ENCODE data around the gene MAP4K3.

GRCh38 chr2:39350658-39351057 is 86.4 kb downstream of the MAP4K3 start:
- no peak for TF ChIP-seq ZNF274 (IDR thresholded peaks at IDR 0.05; ENCODE audit: low read depth, low read length)
- TF ChIP-seq SUZ12 (IDR thresholded peaks at IDR 0.05; ENCODE audit: extremely low read depth, insufficient read depth, insufficient read length) = no peak
- no peak for TF ChIP-seq YY1 (IDR thresholded peaks at IDR 0.05; ENCODE audit: insufficient read depth, insufficient read length)

Measured in NT2/D1 (cell line).